ENCODE measurements around the gene HPSE2.
"Not testable (repeated sequence)": the region's sequence is repeated elsewhere in the genome, so short reads cannot be mapped to it uniquely, and the experiment has no call there.

HPSE2 gene

GRCh38 chr10:99143651-99144050, 92.0 kb downstream of the HPSE2 start:
- no peak for DNase-seq

- no peak for DNase-seq
Observed at GRCh38 chr10:99143011-99143410, 92.6 kb downstream of the HPSE2 start.

- not testable (repeated sequence) for DNase-seq
Observed at GRCh38 chr10:99132897-99133296, 102.8 kb downstream of the HPSE2 start.

- no peak for DNase-seq
Observed at GRCh38 chr10:99125879-99126278, 109.8 kb downstream of the HPSE2 start.

GRCh38 chr10:99124376-99124775, 111.3 kb downstream of the HPSE2 start:
- DNase-seq: no peak

GRCh38 chr10:99123851-99124250, 111.8 kb downstream of the HPSE2 start:
- no peak for DNase-seq

- no peak for DNase-seq
Observed at GRCh38 chr10:99123336-99123735, 112.3 kb downstream of the HPSE2 start.

GRCh38 chr10:99119258-99119748, 116.3 kb downstream of the HPSE2 start:
- no peak for DNase-seq

GRCh38 chr10:99115703-99116102, 119.9 kb downstream of the HPSE2 start:
- DNase-seq: no peak

GRCh38 chr10:99085358-99085757, 150.3 kb downstream of the HPSE2 start:
- no peak for DNase-seq

GRCh38 chr10:99084161-99084560, 151.5 kb downstream of the HPSE2 start:
- DNase-seq: no peak

- no peak for DNase-seq
Observed at GRCh38 chr10:99080275-99080945, 155.2 kb downstream of the HPSE2 start.

GRCh38 chr10:99062591-99062990, 173.1 kb downstream of the HPSE2 start:
- DNase-seq: no peak

- DNase-seq: no peak
Observed at GRCh38 chr10:99058762-99059161, 176.9 kb downstream of the HPSE2 start.

GRCh38 chr10:99057936-99058690, 177.5 kb downstream of the HPSE2 start:
- no peak for DNase-seq

- no peak for DNase-seq
Observed at GRCh38 chr10:99045671-99046070, 190.0 kb downstream of the HPSE2 start.

- DNase-seq: no peak
Observed at GRCh38 chr10:99042051-99042771, 193.4 kb downstream of the HPSE2 start.

GRCh38 chr10:99041468-99041867, 194.2 kb downstream of the HPSE2 start:
- no peak for DNase-seq

- no peak for DNase-seq
Observed at GRCh38 chr10:99013885-99014284, 221.8 kb downstream of the HPSE2 start.

GRCh38 chr10:99010286-99010685, 225.4 kb downstream of the HPSE2 start:
- DNase-seq: no peak

- no peak for DNase-seq
Observed at GRCh38 chr10:99008054-99008453, 227.6 kb downstream of the HPSE2 start.

GRCh38 chr10:99007457-99007856, 228.2 kb downstream of the HPSE2 start:
- DNase-seq: no peak

- no peak for DNase-seq
Observed at GRCh38 chr10:99005254-99005653, 230.4 kb downstream of the HPSE2 start.

GRCh38 chr10:99004738-99005137, 230.9 kb downstream of the HPSE2 start:
- DNase-seq: no peak
